ENCODE data around the gene LSM14A.

The LSM14A gene

GRCh38 chr19:34265221-34265650, 92.9 kb downstream of the LSM14A start:
- Histone ChIP-seq H3K4me1 (ENCODE audit: control insufficient read depth in 1 of 2, insufficient read depth in 2 of 2, low read length in 2 of 2) (peaks cover 15 to 17% of the 10 kb centered on the region in 2 experiments), H3K27me3 (ENCODE audit: insufficient read depth, low read length) (no peaks in the 10 kb centered on the region), H2AK5ac (ENCODE audit: low read length) (no peak overlapping the region), H3K18ac (ENCODE audit: low read length) (no peak overlapping the region), H3K4me2 (ENCODE audit: low read length) (no peak overlapping the region), H3K79me1 (ENCODE audit: low read length) (peaks cover 3% of the 10 kb centered on the region), H2BK120ac (ENCODE audit: insufficient read depth, low read length, poor library complexity) (no peak overlapping the region), H2BK12ac (ENCODE audit: low read length) (no peak overlapping the region), H2AFZ (ENCODE audit: insufficient read depth, low read length, poor library complexity) (no peak overlapping the region), H3K14ac (ENCODE audit: low read length) (no peak overlapping the region), H3K27ac (ENCODE audit: low read depth, low read length) (no peak overlapping the region), H3K4ac (ENCODE audit: low read depth, low read length) (no peak overlapping the region), H4K12ac (ENCODE audit: low read depth, low read length) (no peak overlapping the region), H3K23ac (ENCODE audit: low read length) (no peak overlapping the region), H3K36me3 (ENCODE audit: control insufficient read depth in 1 of 2, insufficient read depth in 2 of 2, low read length in 2 of 2) (peaks cover 0 to 4% of the 10 kb centered on the region in 2 experiments), H3K4me3 (ENCODE audit: low read depth, low read length) (no peak overlapping the region), H4K91ac (ENCODE audit: low read depth, low read length) (no peak overlapping the region), H3K9me3 (ENCODE audit: insufficient read depth, low read depth, low read length) (no peaks in the 10 kb centered on the region), H2BK5ac (ENCODE audit: low read depth, low read length, poor library complexity) (no peak overlapping the region), H4K8ac (ENCODE audit: low read depth, low read length) (no peak overlapping the region), H3K79me2 (ENCODE audit: control insufficient read depth, insufficient read depth, low read length, poor library complexity) (no peaks in the 10 kb centered on the region), H3K9ac (ENCODE audit: low read length) (peak overlapping the region; percentile 45)
- no CpG with 5 or more reads among the region's 6 CpGs for WGBS (ENCODE audit: extremely low coverage, insufficient coverage, insufficient read length)
- no peak for DNase-seq

GRCh38 chr19:34269081-34269480, 96.8 kb downstream of the LSM14A start:
- H2BK120ac ChIP-seq (ENCODE audit: insufficient read depth, low read length, poor library complexity) = no peak overlapping the region
- no peak overlapping the region for H3K9ac ChIP-seq (ENCODE audit: low read length)
- H3K4me1 ChIP-seq (ENCODE audit: control insufficient read depth in 1 of 2, insufficient read depth in 2 of 2, low read length in 2 of 2) = peaks cover 6 to 8% of the 10 kb centered on the region in 2 experiments
- no peak overlapping the region for H4K91ac ChIP-seq (ENCODE audit: low read depth, low read length)
- H3K27ac ChIP-seq (ENCODE audit: low read depth, low read length) = no peak overlapping the region
- H3K18ac ChIP-seq (ENCODE audit: low read length) = no peak overlapping the region
- no peak overlapping the region for H3K4ac ChIP-seq (ENCODE audit: low read depth, low read length)
- H3K14ac ChIP-seq (ENCODE audit: low read length) = no peak overlapping the region
- no peak overlapping the region for H2AK5ac ChIP-seq (ENCODE audit: low read length)
- no peak overlapping the region for H3K4me2 ChIP-seq (ENCODE audit: low read length)
- H2BK5ac ChIP-seq (ENCODE audit: low read depth, low read length, poor library complexity) = no peak overlapping the region
- no CpG with 5 or more reads among the region's 8 CpGs for WGBS (ENCODE audit: extremely low coverage, insufficient coverage, insufficient read length)
- no peak overlapping the region for H2BK12ac ChIP-seq (ENCODE audit: low read length)
- H2AFZ ChIP-seq (ENCODE audit: insufficient read depth, low read length, poor library complexity) = no peak overlapping the region
- no peak overlapping the region for H4K8ac ChIP-seq (ENCODE audit: low read depth, low read length)
- no peaks in the 10 kb centered on the region for H3K27me3 ChIP-seq (ENCODE audit: insufficient read depth, low read length)
- H3K9me3 ChIP-seq (ENCODE audit: insufficient read depth, low read depth, low read length) = no peaks in the 10 kb centered on the region
- peaks cover 0 to 6% of the 10 kb centered on the region in 2 experiments for H3K36me3 ChIP-seq (ENCODE audit: control insufficient read depth in 1 of 2, insufficient read depth in 2 of 2, low read length in 2 of 2)
- no peak overlapping the region for H4K12ac ChIP-seq (ENCODE audit: low read depth, low read length)
- H3K79me1 ChIP-seq (ENCODE audit: low read length) = peaks cover 3% of the 10 kb centered on the region
- no peak overlapping the region for H3K4me3 ChIP-seq (ENCODE audit: low read depth, low read length)
- H3K23ac ChIP-seq (ENCODE audit: low read length) = no peak overlapping the region
- H3K79me2 ChIP-seq (ENCODE audit: control insufficient read depth, insufficient read depth, low read length, poor library complexity) = no peaks in the 10 kb centered on the region
- DNase-seq = no peak

- Histone ChIP-seq H4K8ac (ENCODE audit: low read depth, low read length) (peak overlapping the region; percentile 68), H2BK5ac (ENCODE audit: low read depth, low read length, poor library complexity) (no peak overlapping the region), H3K23ac (ENCODE audit: low read length) (no peak overlapping the region), H3K4me3 (ENCODE audit: low read depth, low read length) (no peak overlapping the region), H2BK120ac (ENCODE audit: insufficient read depth, low read length, poor library complexity) (no peak overlapping the region), H3K4me1 (ENCODE audit: control insufficient read depth in 1 of 2, insufficient read depth in 2 of 2, low read length in 2 of 2) (peaks cover 6 to 8% of the 10 kb centered on the region in 2 experiments), H3K79me2 (ENCODE audit: control insufficient read depth, insufficient read depth, low read length, poor library complexity) (no peaks in the 10 kb centered on the region), H3K9me3 (ENCODE audit: insufficient read depth, low read depth, low read length) (no peaks in the 10 kb centered on the region), H2AK5ac (ENCODE audit: low read length) (no peak overlapping the region), H3K4me2 (ENCODE audit: low read length) (no peak overlapping the region), H3K27ac (ENCODE audit: low read depth, low read length) (peak overlapping the region; percentile 43), H3K18ac (ENCODE audit: low read length) (no peak overlapping the region), H3K79me1 (ENCODE audit: low read length) (peaks cover 3% of the 10 kb centered on the region), H3K14ac (ENCODE audit: low read length) (no peak overlapping the region), H4K12ac (ENCODE audit: low read depth, low read length) (no peak overlapping the region), H3K4ac (ENCODE audit: low read depth, low read length) (peak overlapping the region; percentile 65), H2AFZ (ENCODE audit: insufficient read depth, low read length, poor library complexity) (no peak overlapping the region), H4K91ac (ENCODE audit: low read depth, low read length) (no peak overlapping the region), H3K27me3 (ENCODE audit: insufficient read depth, low read length) (no peaks in the 10 kb centered on the region), H3K36me3 (ENCODE audit: control insufficient read depth in 1 of 2, insufficient read depth in 2 of 2, low read length in 2 of 2) (peaks cover 0 to 6% of the 10 kb centered on the region in 2 experiments), H2BK12ac (ENCODE audit: low read length) (no peak overlapping the region), H3K9ac (ENCODE audit: low read length) (no peak overlapping the region)
- DNase-seq = no peak
- no CpG with 5 or more reads among the region's 2 CpGs for WGBS (ENCODE audit: extremely low coverage, insufficient coverage, insufficient read length)
These were observed 97.2 kb downstream of the LSM14A start for GRCh38 chr19:34269489-34269888.

- H3K18ac ChIP-seq (ENCODE audit: low read length) = no peak overlapping the region
- H3K79me2 ChIP-seq (ENCODE audit: control insufficient read depth, insufficient read depth, low read length, poor library complexity) = no peaks in the 10 kb centered on the region
- no peak overlapping the region for H3K4me2 ChIP-seq (ENCODE audit: low read length)
- peaks cover 3% of the 10 kb centered on the region for H3K79me1 ChIP-seq (ENCODE audit: low read length)
- peaks cover 6 to 8% of the 10 kb centered on the region in 2 experiments for H3K4me1 ChIP-seq (ENCODE audit: control insufficient read depth in 1 of 2, insufficient read depth in 2 of 2, low read length in 2 of 2)
- no peak overlapping the region for H2BK12ac ChIP-seq (ENCODE audit: low read length)
- no peak overlapping the region for H2BK120ac ChIP-seq (ENCODE audit: insufficient read depth, low read length, poor library complexity)
- H3K9ac ChIP-seq (ENCODE audit: low read length) = no peak overlapping the region
- H3K27ac ChIP-seq (ENCODE audit: low read depth, low read length) = peak overlapping the region; percentile 43
- DNase-seq = peak; percentile 94 to 95
- peak overlapping the region; percentile 25 for H2BK5ac ChIP-seq (ENCODE audit: low read depth, low read length, poor library complexity)
- no peaks in the 10 kb centered on the region for H3K27me3 ChIP-seq (ENCODE audit: insufficient read depth, low read length)
- H2AFZ ChIP-seq (ENCODE audit: insufficient read depth, low read length, poor library complexity) = peak overlapping the region; percentile 47
- H4K12ac ChIP-seq (ENCODE audit: low read depth, low read length) = no peak overlapping the region
- no peak overlapping the region for H3K23ac ChIP-seq (ENCODE audit: low read length)
- no CpG with 5 or more reads among the region's 5 CpGs for whole genome bisulfite sequencing (ENCODE audit: extremely low coverage, insufficient coverage, insufficient read length)
- peak overlapping the region; percentile 68 for H4K8ac ChIP-seq (ENCODE audit: low read depth, low read length)
- H4K91ac ChIP-seq (ENCODE audit: low read depth, low read length) = peak overlapping the region; percentile 7
- H3K14ac ChIP-seq (ENCODE audit: low read length) = peak overlapping the region; percentile 31
- H2AK5ac ChIP-seq (ENCODE audit: low read length) = no peak overlapping the region
- H3K4ac ChIP-seq (ENCODE audit: low read depth, low read length) = no peak overlapping the region
- H3K9me3 ChIP-seq (ENCODE audit: insufficient read depth, low read depth, low read length) = no peaks in the 10 kb centered on the region
- peaks cover 0 to 6% of the 10 kb centered on the region in 2 experiments for H3K36me3 ChIP-seq (ENCODE audit: control insufficient read depth in 1 of 2, insufficient read depth in 2 of 2, low read length in 2 of 2)
- H3K4me3 ChIP-seq (ENCODE audit: low read depth, low read length) = no peak overlapping the region
These were observed 97.8 kb downstream of the LSM14A start for GRCh38 chr19:34269968-34270621.
